ENCODE data around the gene FBXL15. TPM values are rescaled to one million over a fixed set of nuclear protein-coding genes. Genes with fewer than 3 reads are reported as not detected.
A peak's percentile ranks its signal among the peaks of the same experiment; 100 is the strongest.

Gene FBXL15
- total and polyA plus RNA-seq, 9 of the 15 experiments (the other 6 are each of a cell fraction or from before 2014, with no cell fraction given): 0.08 to 25.9 (median 3.5) TPM

- TF ChIP-seq ZNF217 (CRISPR knock-in tag; IDR thresholded peaks at IDR 0.05) (no peak), CHD4 (IDR thresholded peaks at IDR 0.05; ENCODE audit: insufficient read depth, insufficient replicate concordance, low read depth, low read length, poor library complexity, severe bottlenecking) (no peak), ESRRA (IDR thresholded peaks at IDR 0.05; ENCODE audit: borderline replicate concordance, low read depth) (peak; percentile 47), MXI1 (IDR thresholded peaks at IDR 0.05; ENCODE audit: low read depth, low read length) (no peak), CGGBP1 (CRISPR knock-in tag; IDR thresholded peaks at IDR 0.05) (no peak), HDAC1 (IDR thresholded peaks at IDR 0.05) (peak in 1 of 2 experiments; percentile 46; a peak in 1 of 4 replicates), USF2 (CRISPR knock-in tag; IDR thresholded peaks at IDR 0.05) (no peak), ZBED1 (IDR thresholded peaks at IDR 0.05) (no peak), ZNF699 (CRISPR knock-in tag; IDR thresholded peaks at IDR 0.05; ENCODE audit: insufficient replicate concordance) (no peak), TCF7L2 (IDR thresholded peaks at IDR 0.05; ENCODE audit: low read depth, low read length) (no peak), KAT2B (IDR thresholded peaks at IDR 0.05; ENCODE audit: low read depth, low read length) (no peak), ZNF282 (CRISPR knock-in tag; IDR thresholded peaks at IDR 0.05) (no peak), ZNF124 (CRISPR knock-in tag; IDR thresholded peaks at IDR 0.05) (no peak), FOXK2 (conservative IDR thresholded peaks at IDR 0.05 in 1 of 2, IDR thresholded peaks at IDR 0.05 in 1 of 2; ENCODE audit: low read depth in 2 of 2) (no peak), SMARCA5 (IDR thresholded peaks at IDR 0.05) (no peak), ZNF79 (CRISPR knock-in tag; IDR thresholded peaks at IDR 0.05; ENCODE audit: low read depth) (no peak)
- TF ChIP-seq, protein P1, sequence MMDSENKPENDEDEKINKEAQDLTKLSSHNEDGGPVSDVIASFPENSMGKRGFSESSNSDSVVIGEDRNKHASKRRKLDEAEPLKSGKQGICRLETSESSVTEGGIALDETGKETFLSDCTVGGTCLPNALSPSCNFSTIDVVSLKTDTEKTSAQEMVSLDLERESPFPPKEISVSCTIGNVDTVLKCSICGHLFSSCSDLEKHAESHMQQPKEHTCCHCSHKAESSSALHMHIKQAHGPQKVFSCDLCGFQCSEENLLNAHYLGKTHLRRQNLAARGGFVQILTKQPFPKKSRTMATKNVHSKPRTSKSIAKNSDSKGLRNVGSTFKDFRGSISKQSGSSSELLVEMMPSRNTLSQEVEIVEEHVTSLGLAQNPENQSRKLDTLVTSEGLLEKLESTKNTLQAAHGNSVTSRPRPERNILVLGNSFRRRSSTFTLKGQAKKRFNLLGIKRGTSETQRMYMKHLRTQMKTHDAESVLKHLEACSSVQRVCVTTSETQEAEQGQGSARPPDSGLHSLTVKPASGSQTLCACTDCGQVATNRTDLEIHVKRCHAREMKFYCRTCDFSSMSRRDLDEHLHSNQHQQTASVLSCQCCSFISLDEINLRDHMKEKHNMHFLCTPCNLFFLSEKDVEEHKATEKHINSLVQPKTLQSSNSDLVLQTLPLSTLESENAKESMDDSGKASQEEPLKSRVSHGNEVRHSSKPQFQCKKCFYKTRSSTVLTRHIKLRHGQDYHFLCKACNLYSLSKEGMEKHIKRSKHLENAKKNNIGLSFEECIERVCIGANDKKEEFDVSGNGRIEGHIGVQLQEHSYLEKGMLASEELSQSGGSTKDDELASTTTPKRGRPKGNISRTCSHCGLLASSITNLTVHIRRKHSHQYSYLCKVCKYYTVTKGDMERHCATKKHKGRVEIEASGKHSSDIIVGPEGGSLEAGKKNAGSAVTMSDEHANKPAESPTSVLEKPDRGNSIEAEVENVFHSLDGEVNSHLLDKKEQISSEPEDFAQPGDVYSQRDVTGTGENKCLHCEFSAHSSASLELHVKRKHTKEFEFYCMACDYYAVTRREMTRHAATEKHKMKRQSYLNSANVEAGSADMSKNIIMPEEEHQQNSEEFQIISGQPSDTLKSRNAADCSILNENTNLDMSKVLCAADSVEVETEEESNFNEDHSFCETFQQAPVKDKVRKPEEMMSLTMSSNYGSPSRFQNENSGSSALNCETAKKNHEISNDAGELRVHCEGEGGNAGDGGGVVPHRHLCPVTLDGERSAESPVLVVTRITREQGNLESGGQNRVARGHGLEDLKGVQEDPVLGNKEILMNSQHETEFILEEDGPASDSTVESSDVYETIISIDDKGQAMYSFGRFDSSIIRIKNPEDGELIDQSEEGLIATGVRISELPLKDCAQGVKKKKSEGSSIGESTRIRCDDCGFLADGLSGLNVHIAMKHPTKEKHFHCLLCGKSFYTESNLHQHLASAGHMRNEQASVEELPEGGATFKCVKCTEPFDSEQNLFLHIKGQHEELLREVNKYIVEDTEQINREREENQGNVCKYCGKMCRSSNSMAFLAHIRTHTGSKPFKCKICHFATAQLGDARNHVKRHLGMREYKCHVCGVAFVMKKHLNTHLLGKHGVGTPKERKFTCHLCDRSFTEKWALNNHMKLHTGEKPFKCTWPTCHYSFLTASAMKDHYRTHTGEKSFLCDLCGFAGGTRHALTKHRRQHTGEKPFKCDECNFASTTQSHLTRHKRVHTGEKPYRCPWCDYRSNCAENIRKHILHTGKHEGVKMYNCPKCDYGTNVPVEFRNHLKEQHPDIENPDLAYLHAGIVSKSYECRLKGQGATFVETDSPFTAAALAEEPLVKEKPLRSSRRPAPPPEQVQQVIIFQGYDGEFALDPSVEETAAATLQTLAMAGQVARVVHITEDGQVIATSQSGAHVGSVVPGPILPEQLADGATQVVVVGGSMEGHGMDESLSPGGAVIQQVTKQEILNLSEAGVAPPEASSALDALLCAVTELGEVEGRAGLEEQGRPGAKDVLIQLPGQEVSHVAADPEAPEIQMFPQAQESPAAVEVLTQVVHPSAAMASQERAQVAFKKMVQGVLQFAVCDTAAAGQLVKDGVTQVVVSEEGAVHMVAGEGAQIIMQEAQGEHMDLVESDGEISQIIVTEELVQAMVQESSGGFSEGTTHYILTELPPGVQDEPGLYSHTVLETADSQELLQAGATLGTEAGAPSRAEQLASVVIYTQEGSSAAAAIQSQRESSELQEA (IDR thresholded peaks at IDR 0.05; ENCODE audit: low read depth): no peak; the same call in 1 of the 2 replicates
- TF ChIP-seq, protein P2, sequence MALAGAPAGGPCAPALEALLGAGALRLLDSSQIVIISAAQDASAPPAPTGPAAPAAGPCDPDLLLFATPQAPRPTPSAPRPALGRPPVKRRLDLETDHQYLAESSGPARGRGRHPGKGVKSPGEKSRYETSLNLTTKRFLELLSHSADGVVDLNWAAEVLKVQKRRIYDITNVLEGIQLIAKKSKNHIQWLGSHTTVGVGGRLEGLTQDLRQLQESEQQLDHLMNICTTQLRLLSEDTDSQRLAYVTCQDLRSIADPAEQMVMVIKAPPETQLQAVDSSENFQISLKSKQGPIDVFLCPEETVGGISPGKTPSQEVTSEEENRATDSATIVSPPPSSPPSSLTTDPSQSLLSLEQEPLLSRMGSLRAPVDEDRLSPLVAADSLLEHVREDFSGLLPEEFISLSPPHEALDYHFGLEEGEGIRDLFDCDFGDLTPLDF (CRISPR knock-in tag; IDR thresholded peaks at IDR 0.05): no peak
Observed at GRCh38 chr10:102420714-102421506, at the start of gene FBXL15 (continued).
